Tibial nerve (tissue), 4 donors: ENCODE results near the gene NET1.

Source experiments
- CTCF ChIP-seq, 5 experiments: fragments of 200-600 bp in 3 of 5; fragments of 450-650 bp in 2 of 5; sonication (generic) in 3 of 5; IDR thresholded peaks; one replicate each; pipeline ENCODE4 v1.5.1; 2016 to 2019; ENCODE audit warnings: antibody characterized with exemption in 5 of 5, mild to moderate bottlenecking in 3 of 5, moderate library complexity in 2 of 5
- EP300 ChIP-seq, 2 donors: sonication (generic); formaldehyde crosslinking; IDR thresholded peaks; one replicate each; pipeline ENCODE4 v1.6.1; 2017; ENCODE audit warnings: antibody characterized with exemption in 2 of 2, mild to moderate bottlenecking in 1 of 2

GRCh38 chr10:5478694-5479305, 66.4 kb downstream of the NET1 start:
- TF ChIP-seq CTCF (IDR thresholded peaks at IDR 0.05) (no peak), EP300 (IDR thresholded peaks at IDR 0.05) (no peak)
